Osteoblast (primary cell): ENCODE data around the gene CCND3. TPM values are rescaled to one million over a fixed set of nuclear protein-coding genes. Genes with fewer than 3 reads are reported as not detected.
A peak's percentile ranks its signal among the peaks of the same experiment; 100 is the strongest.

Experiments
- DNase-seq: peaks from one replicate; pipeline ENCODE4 v3.0.0; 2011; ENCODE audit warnings: low spot score, mixed read lengths; ENCODE audit not compliant: insufficient read length; ENCODE audit errors: missing footprints
- H2AFZ ChIP-seq: 2 replicates; pipeline ENCODE4 v1.6.0; 2011; ENCODE audit warnings: mild to moderate bottlenecking, low read length
- H3K27ac ChIP-seq: 2 replicates; pipeline ENCODE4 v1.5.1; 2011; ENCODE audit warnings: mild to moderate bottlenecking, low read depth, low read length, moderate library complexity
- H3K27me3 ChIP-seq: 2 replicates; pipeline ENCODE4 v1.6.0; 2012; ENCODE audit warnings: mild to moderate bottlenecking, control low read depth, inconsistent platforms, low read length, moderate library complexity; ENCODE audit not compliant: insufficient read depth
- H3K36me3 ChIP-seq: 2 replicates; pipeline ENCODE4 v1.5.1; 2011; ENCODE audit warnings: mild to moderate bottlenecking, low read length, control low read depth, moderate library complexity; ENCODE audit not compliant: insufficient read depth
- H3K4me1 ChIP-seq: 2 replicates; pipeline ENCODE4 v1.5.1; 2011; ENCODE audit warnings: mild to moderate bottlenecking, low read length, control low read depth, moderate library complexity; ENCODE audit not compliant: insufficient read depth
- H3K4me2 ChIP-seq: 2 replicates; pipeline ENCODE4 v1.6.0; 2011; ENCODE audit warnings: mild to moderate bottlenecking, low read length; ENCODE audit not compliant: insufficient read depth
- H3K4me3 ChIP-seq: fragments of 200-600 bp; sonication (generic); 3 replicates; pipeline ENCODE4 v1.5.1; 2012; ENCODE audit warnings: mild to moderate bottlenecking, low read length, inconsistent platforms; ENCODE audit not compliant: insufficient read depth
- H3K79me2 ChIP-seq: 2 replicates; pipeline ENCODE4 v1.6.0; 2012; ENCODE audit warnings: mild to moderate bottlenecking, low read length, control low read depth, inconsistent platforms; ENCODE audit not compliant: insufficient read depth
- H3K9me3 ChIP-seq: 2 replicates; pipeline ENCODE4 v1.5.1; 2011; ENCODE audit warnings: low read depth, low read length, control low read depth
- H4K20me1 ChIP-seq: 2 replicates; pipeline ENCODE4 v1.6.0; 2012; ENCODE audit warnings: mild to moderate bottlenecking, low read length, control low read depth; ENCODE audit not compliant: insufficient read depth
- total RNA-seq: library from RNA; depleted of rRNA; stranded (reverse); fragments of >200 nt; gene quantifications from 2 replicates; pipeline ENCODE4 v1.2.3, GENCODE V29; 2012
- TF ChIP-seq, protein P1 (sequence below): IDR thresholded peaks from 2 replicates; pipeline ENCODE4 v1.5.1; 2011; ENCODE audit warnings: mild to moderate bottlenecking, low read depth, low read length, moderate library complexity; ENCODE audit errors: extremely low read depth

Gene CCND3
- 17.7 and 21.0 TPM in 2 replicates for total RNA-seq

DNA sequence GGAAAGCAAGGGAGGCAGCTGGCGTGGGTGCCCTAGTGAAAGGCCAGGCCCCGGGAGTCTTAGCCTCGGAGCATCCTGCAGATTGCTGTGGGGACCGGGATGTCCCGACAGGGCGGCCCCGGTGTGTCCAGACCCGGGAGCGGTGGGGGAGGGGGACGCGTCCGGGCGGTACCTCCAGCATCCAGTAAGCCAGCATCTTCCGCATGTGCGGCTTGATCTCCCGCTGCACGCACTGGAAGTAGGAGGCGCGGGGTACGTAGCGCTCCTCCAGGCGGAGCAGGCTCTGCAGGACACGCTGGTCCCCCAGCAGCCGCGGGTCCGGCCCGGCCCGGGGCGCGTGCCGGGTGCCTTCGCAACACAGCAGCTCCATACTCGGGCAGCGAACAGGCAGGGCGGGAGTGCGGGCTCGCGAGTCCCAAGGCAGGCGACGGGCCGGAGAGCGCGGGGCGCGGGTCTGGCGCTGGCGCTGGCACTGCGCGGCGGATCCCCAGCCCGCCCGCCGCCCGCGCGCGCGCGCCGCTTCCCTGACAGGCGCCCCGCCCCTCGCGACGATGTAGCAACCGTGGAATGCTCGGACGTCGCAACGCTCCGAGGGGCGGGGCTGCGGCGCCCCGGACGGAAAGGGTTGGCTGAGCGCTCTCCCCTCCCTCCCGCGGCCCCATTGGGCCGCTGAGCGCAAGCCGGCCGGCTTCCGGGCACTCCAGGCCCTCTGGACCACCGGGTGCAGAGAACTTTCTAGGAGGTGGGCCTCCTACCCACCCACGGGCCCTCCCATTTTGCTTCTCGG is at the start of gene CCND3:
Gene CCND3, minus strand, starts transcription at position 529 of the 787 bp plus-strand sequence. Its CDS starts 159 bp downstream, at position 370.
- Histone ChIP-seq H2AFZ (peak within 1 kb of the TSS; percentile 96), H3K36me3 (peaks cover 16% of the 10 kb centered on the region), H4K20me1 (peaks cover 30% of the 10 kb centered on the region), H3K27me3 (no peaks in the 10 kb centered on the region), H3K9me3 (no peaks in the 10 kb centered on the region), H3K4me2 (peak within 1 kb of the TSS; percentile 97), H3K27ac (peak within 1 kb of the TSS; percentile 89), H3K79me2 (peaks cover 45% of the 10 kb centered on the region), H3K4me3 (peak within 1 kb of the TSS; percentile 95), H3K4me1 (peaks cover 35% of the 10 kb centered on the region)
- DNase-seq, result peak; percentile 97
- TF ChIP-seq, protein P1, sequence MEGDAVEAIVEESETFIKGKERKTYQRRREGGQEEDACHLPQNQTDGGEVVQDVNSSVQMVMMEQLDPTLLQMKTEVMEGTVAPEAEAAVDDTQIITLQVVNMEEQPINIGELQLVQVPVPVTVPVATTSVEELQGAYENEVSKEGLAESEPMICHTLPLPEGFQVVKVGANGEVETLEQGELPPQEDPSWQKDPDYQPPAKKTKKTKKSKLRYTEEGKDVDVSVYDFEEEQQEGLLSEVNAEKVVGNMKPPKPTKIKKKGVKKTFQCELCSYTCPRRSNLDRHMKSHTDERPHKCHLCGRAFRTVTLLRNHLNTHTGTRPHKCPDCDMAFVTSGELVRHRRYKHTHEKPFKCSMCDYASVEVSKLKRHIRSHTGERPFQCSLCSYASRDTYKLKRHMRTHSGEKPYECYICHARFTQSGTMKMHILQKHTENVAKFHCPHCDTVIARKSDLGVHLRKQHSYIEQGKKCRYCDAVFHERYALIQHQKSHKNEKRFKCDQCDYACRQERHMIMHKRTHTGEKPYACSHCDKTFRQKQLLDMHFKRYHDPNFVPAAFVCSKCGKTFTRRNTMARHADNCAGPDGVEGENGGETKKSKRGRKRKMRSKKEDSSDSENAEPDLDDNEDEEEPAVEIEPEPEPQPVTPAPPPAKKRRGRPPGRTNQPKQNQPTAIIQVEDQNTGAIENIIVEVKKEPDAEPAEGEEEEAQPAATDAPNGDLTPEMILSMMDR, result no peak

DNA sequence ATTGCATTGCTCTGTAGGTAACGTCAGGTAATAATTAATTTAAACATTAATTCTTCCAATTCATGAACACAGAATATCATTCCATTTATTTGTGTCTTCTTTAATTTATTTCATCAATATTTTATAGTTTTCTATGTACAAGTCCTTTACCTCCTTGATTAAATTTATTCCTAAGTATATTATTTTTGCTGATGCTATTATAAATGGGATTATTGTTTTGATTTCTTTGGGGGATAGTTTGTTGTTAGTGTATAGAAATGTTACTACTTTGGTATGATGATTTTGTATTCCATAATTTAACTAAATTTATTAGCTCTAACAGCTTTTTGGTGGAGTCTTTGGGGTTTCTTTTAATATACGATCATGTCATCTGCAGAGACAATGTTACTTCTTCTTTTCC is 44.7 kb upstream of the CCND3 start:
- Histone ChIP-seq H3K4me3 (no peak overlapping the region), H2AFZ (no peak overlapping the region), H3K79me2 (no peaks in the 10 kb centered on the region), H3K27me3 (no peaks in the 10 kb centered on the region), H3K4me2 (no peak overlapping the region), H4K20me1 (no peaks in the 10 kb centered on the region), H3K4me1 (no peaks in the 10 kb centered on the region), H3K36me3 (no peaks in the 10 kb centered on the region), H3K9me3 (no peaks in the 10 kb centered on the region), H3K27ac (no peak overlapping the region)
- no peak for DNase-seq
- TF ChIP-seq, protein P1, result no peak

DNA sequence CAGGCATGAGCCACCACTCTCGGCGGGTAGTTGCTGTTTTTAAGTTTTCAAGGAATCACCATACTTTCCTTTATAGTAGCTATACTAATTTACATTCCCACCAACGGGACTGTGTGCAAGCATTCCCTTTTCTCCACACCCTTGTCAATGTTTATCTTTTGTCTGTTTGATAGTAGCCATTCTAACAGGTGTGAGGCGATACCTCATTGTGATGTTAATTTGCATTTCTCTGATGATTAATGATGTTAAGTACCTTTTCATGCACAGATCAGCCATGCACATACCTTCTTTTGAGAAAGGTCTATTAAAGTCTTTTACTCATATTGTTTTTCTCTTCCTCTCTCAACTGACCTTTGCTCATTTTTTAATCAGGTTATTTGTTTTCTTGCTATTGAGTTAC is 43.0 kb upstream of the CCND3 start:
- H3K79me2 ChIP-seq, result no peaks in the 10 kb centered on the region
- H3K27me3 ChIP-seq, result no peaks in the 10 kb centered on the region
- H3K9me3 ChIP-seq, result no peaks in the 10 kb centered on the region
- H3K27ac ChIP-seq, result no peak overlapping the region
- TF ChIP-seq, protein P1, result no peak
- H3K4me1 ChIP-seq, result no peaks in the 10 kb centered on the region
- H4K20me1 ChIP-seq, result no peaks in the 10 kb centered on the region
- DNase-seq, result no peak
- no peak overlapping the region for H3K4me3 ChIP-seq
- H3K4me2 ChIP-seq, result no peak overlapping the region
- no peaks in the 10 kb centered on the region for H3K36me3 ChIP-seq
- no peak overlapping the region for H2AFZ ChIP-seq

DNA sequence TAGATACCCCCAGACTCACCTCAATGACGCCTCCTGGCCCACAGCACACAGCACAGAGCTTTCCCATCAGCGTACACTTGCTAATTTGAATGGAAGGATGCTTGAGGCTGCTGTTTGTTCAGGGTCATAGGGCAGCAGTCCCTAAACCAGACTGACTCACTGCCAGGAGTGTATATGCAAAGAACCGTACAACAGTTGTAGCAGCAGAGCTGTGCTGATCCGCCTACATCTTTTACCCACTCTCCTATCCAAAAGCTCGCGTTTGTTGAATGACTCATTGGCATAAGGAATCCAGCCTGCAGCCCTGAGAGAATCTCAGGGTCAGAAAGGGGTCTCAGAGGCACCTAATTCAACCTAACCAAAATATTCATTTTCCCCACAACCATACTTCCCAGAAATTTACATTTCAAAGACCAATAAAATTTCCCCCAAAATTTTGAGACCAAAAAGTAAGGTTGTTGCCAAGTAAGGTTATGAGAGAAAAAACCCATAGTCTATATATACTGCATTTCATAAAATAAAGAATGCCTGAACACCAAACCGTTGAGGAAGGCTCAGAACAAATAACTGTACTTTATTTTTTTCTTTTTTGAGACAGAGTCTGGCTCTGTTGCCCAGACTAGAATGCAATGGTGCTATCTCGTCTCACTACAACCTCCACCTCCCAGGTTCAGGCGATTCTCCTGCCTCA is 35.3 kb upstream of the CCND3 start:
- H3K27me3 ChIP-seq, result no peaks in the 10 kb centered on the region
- peaks cover 13% of the 10 kb centered on the region for H3K4me1 ChIP-seq
- no peaks in the 10 kb centered on the region for H4K20me1 ChIP-seq
- H3K4me3 ChIP-seq, result no peak overlapping the region
- no peak overlapping the region for H3K27ac ChIP-seq
- H3K36me3 ChIP-seq, result no peaks in the 10 kb centered on the region
- no peaks in the 10 kb centered on the region for H3K79me2 ChIP-seq
- H3K9me3 ChIP-seq, result no peaks in the 10 kb centered on the region
- H2AFZ ChIP-seq, result no peak overlapping the region
- TF ChIP-seq, protein P1, result no peak
- DNase-seq, result peak; percentile 88
- H3K4me2 ChIP-seq, result no peak overlapping the region
